Gastroesophageal sphincter (tissue), 3 donors: ENCODE data around the gene COL28A1.

Experiments
- CTCF ChIP-seq, 4 experiments: fragments of 200-600 bp in 2 of 4; fragments of 450-650 bp in 2 of 4; sonication (generic) in 1 of 4; IDR thresholded peaks; one replicate each; pipeline ENCODE4 v1.5.1; 2017 to 2019; ENCODE audit warnings: antibody characterized with exemption in 4 of 4, mild to moderate bottlenecking in 2 of 4, moderate library complexity in 2 of 4
- POLR2A ChIP-seq, 2 donors: fragments of 450-650 bp; IDR thresholded peaks; one replicate each; pipeline ENCODE4 v1.6.1; 2017; ENCODE audit warnings: antibody characterized with exemption in 2 of 2, mild to moderate bottlenecking in 2 of 2, moderate library complexity in 1 of 2

- TF ChIP-seq POLR2A (IDR thresholded peaks at IDR 0.05) (no peak), CTCF (IDR thresholded peaks at IDR 0.05) (no peak)
Observed at GRCh38 chr7:7438851-7439250, 96.8 kb downstream of the COL28A1 start.
